OCI-LY7 (cell line): ENCODE measurements around the gene ARFGAP1.

ENCODE experiments used
- CTCF ChIP-seq: fragments of 200-600 bp; sonication (generic); conservative IDR thresholded peaks from 2 replicates; pipeline ENCODE4 v1.5.1; 2014; ENCODE audit warnings: mild to moderate bottlenecking, antibody characterized with exemption, low read length, moderate library complexity, mixed read lengths
- EZH2phosphoT487 ChIP-seq: fragments of 200-600 bp; sonication (generic); IDR thresholded peaks from 2 replicates; pipeline ENCODE4 v1.6.1; 2018; ENCODE audit warnings: low read depth, borderline replicate concordance, mild to moderate bottlenecking, mixed run types, antibody characterized with exemption, low read length, moderate library complexity, mixed read lengths

- TF ChIP-seq CTCF (no peak), EZH2phosphoT487 (no peak)
Observed at GRCh38 chr20:63314566-63315239, 42.1 kb downstream of the ARFGAP1 start.
